GM21381 (cell line): ENCODE results near the gene HECW1.
"Not testable (repeated sequence)": the region's sequence is repeated elsewhere in the genome, so short reads cannot be mapped to it uniquely, and the experiment has no call there.

Source experiments
- ATAC-seq: cut with Tn5 transposase; IDR thresholded peaks from one replicate; pipeline ENCODE4 v1.9.1; 2021; ENCODE audit warnings: mild to moderate bottlenecking, moderate library complexity; ENCODE audit not compliant: unreplicated experiment

Gene HECW1

GRCh38 chr7:43112459-43112940 lies at the start of gene HECW1:
Gene HECW1, plus strand, starts transcription at chr7:43112647. Its CDS starts 131,259 bp downstream, at chr7:43243906.
- no peak for ATAC-seq

GRCh38 chr7:43071604-43072003 lies 40.8 kb upstream of the HECW1 start:
- no peak for ATAC-seq

GRCh38 chr7:43072530-43072929 lies 39.9 kb upstream of the HECW1 start:
- ATAC-seq, result peak; percentile 47

GRCh38 chr7:43073811-43074210 lies 38.6 kb upstream of the HECW1 start:
- not testable (repeated sequence) for ATAC-seq

GRCh38 chr7:43076189-43076605 lies 36.2 kb upstream of the HECW1 start:
- ATAC-seq, result peak; percentile 45

GRCh38 chr7:43076606-43077005 lies 35.8 kb upstream of the HECW1 start:
- no peak for ATAC-seq

GRCh38 chr7:43077285-43077684 lies 35.2 kb upstream of the HECW1 start:
- ATAC-seq, result no peak

GRCh38 chr7:43077732-43078391 lies 34.6 kb upstream of the HECW1 start:
- ATAC-seq, result no peak

GRCh38 chr7:43078794-43079193 lies 33.7 kb upstream of the HECW1 start:
- no peak for ATAC-seq

- no peak for ATAC-seq
Observed at GRCh38 chr7:43081603-43082002, 30.8 kb upstream of the HECW1 start.

- ATAC-seq, result no peak
Observed at GRCh38 chr7:43083106-43083505, 29.3 kb upstream of the HECW1 start.

GRCh38 chr7:43085017-43085416 lies 27.4 kb upstream of the HECW1 start:
- ATAC-seq, result no peak

GRCh38 chr7:43085992-43086391 lies 26.5 kb upstream of the HECW1 start:
- no peak for ATAC-seq

GRCh38 chr7:43092819-43093218 lies 19.6 kb upstream of the HECW1 start:
- ATAC-seq, result no peak

GRCh38 chr7:43096875-43097274 lies 15.6 kb upstream of the HECW1 start:
- no peak for ATAC-seq

GRCh38 chr7:43099750-43100149 lies 12.7 kb upstream of the HECW1 start:
- no peak for ATAC-seq

GRCh38 chr7:43104874-43105520 lies 7.5 kb upstream of the HECW1 start:
- no peak for ATAC-seq

- ATAC-seq, result no peak
Observed at GRCh38 chr7:43105521-43106120, 6.8 kb upstream of the HECW1 start.

- ATAC-seq, result peak; percentile 86
Observed at GRCh38 chr7:43108255-43109011, 4.0 kb upstream of the HECW1 start.

GRCh38 chr7:43110791-43111535 lies 1.5 kb upstream of the HECW1 start:
- no peak for ATAC-seq
